SK-N-SH (cell line): ENCODE results near the gene U2AF1L4.

ENCODE experiments used
- CTCF ChIP-seq: fragments of 200-600 bp; sonication (generic); IDR thresholded peaks from 2 replicates; pipeline ENCODE4 v1.6.1; 2017; ENCODE audit warnings: antibody characterized with exemption, mild to moderate bottlenecking, moderate library complexity
- EP300 ChIP-seq, 2 experiments: IDR thresholded peaks; 2 replicates each; pipeline versions ENCODE4 v1.4.0 to v1.6.1; 2012; ENCODE audit warnings: borderline replicate concordance in 1 of 2, low read depth in 1 of 2, low read length in 1 of 2
- PBX3 ChIP-seq: IDR thresholded peaks from 2 replicates; pipeline ENCODE4; 2012
- POLR2AphosphoS5 ChIP-seq: IDR thresholded peaks from 2 replicates; pipeline ENCODE4 v1.6.1; 2012; ENCODE audit warnings: low read depth, low read length
- RFX5 ChIP-seq: IDR thresholded peaks from 2 replicates; pipeline ENCODE4 v1.6.1; 2012; ENCODE audit warnings: mild to moderate bottlenecking, improper control_type of control experiment, low read length
- YY1 ChIP-seq: IDR thresholded peaks from 2 replicates; pipeline ENCODE4 v1.4.0; 2012; ENCODE audit warnings: low read depth, mild to moderate bottlenecking

- TF ChIP-seq CTCF, result no peak
- TF ChIP-seq YY1, result no peak
- TF ChIP-seq RFX5, result no peak
- no peak for TF ChIP-seq EP300 (IDR thresholded peaks at IDR 0.05; ENCODE audit: borderline replicate concordance in 1 of 2, low read depth in 1 of 2, low read length in 1 of 2)
- no peak for TF ChIP-seq PBX3
- TF ChIP-seq POLR2AphosphoS5, result no peak
Measured at GRCh38 chr19:35792312-35792711, 47.1 kb upstream of the U2AF1L4 start.
